ENCODE data around the gene DCD. TPM values are rescaled to one million over a fixed set of nuclear protein-coding genes. Genes with fewer than 3 reads are reported as not detected.

The DCD gene
- total RNA-seq, 1 experiment from 2014 or later = not detected

DNA sequence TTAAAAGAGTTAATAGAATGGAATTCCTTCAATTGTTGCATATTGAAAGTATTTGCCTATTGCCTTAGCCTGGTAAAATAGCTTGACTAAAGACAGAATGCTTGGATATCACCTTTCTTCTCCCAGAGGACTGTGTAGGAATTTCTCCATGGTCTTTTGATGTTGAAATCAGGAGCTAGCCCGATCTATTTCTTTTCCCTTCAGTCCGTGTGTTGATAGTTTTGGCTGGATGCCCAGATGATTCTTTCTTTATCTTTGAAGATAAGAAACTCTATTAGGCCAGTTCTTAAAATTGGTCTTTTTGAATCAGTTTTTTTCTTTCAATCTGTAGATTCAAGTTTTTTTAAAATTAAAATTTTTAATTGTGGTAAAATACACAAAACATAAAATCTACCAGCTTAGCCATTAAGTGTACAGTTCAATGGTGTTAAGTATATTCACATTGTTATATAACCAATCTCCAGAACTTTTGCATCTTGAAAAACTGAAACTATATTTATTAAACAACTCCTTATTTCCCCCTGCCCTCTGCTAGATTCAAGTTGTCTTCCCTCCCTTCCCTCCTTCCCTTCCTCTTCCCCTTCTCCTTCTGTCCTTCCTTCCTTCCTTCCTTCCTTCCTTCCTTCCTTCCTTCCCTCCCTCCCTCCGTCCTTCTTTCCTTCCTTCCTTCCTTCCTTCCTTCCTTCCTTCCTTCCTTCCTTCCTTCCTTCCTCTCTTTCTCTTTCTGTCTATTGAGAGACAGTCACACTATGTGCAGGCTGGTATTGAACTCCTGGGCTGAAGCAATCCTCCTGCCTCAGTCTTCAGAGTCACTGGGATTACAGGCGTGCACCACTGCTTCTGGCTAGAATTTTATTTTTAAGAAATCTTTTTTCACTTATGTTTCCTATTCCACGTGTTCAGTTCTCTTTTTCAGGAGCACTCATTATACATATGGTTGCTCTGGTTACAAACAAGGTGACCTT is 23.6 kb downstream of the DCD start:
- in situ Hi-C loops (cut with HindIII; ENCODE audit: low pct_unique_long_range_greater_than_20kb, low sequenced_read_pairs) = no loop called here
- no peak for DNase-seq (ENCODE audit: low read depth, low spot score)

DNA sequence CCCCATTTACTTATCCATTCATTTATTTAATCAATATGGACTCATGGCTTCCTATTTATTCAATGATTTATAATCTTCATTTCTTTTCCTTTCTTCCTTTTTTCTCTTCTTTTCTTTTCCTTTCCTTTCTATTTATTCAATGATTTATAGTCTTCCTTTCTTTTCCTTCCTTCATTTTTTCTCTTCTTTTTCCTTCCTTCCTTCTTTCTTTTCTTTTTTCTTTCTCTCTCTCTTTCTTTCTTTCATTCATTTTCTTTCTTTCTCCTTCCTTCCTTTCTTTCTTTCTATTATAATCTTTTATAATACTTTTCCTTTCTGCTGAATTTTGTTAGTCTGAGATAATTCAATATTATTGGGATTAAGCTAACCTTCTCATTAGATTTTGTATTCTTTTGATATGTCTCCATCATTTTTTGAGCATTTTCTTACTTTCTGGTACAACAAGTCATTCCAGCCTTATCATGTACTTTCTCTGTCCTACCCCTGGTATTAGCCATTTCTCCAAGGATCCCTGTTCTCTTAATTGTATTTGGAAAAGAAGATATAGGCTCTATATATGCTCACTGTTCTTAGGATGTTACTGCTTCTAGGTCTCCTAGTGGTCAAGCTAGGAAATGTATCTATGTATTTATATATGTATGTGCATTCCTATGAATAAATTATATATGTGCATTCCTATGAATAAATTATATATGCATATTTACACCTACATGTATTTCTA is 25.5 kb downstream of the DCD start:
- peak; percentile 55 for DNase-seq (ENCODE audit: low read depth, low spot score)
- in situ Hi-C loops (cut with HindIII; ENCODE audit: low pct_unique_long_range_greater_than_20kb, low sequenced_read_pairs) = no loop called here

GRCh38 chr12:54616933-54617680 is 31.1 kb downstream of the DCD start:
- in situ Hi-C loops (cut with HindIII; ENCODE audit: low pct_unique_long_range_greater_than_20kb, low sequenced_read_pairs) = no loop called here
- no peak for DNase-seq (ENCODE audit: low read depth, low spot score)

GRCh38 chr12:54612225-54612750 is 35.9 kb downstream of the DCD start:
- no peak for DNase-seq (ENCODE audit: low read depth, low spot score)
- in situ Hi-C loops (cut with HindIII; ENCODE audit: low pct_unique_long_range_greater_than_20kb, low sequenced_read_pairs) = no loop called here

DNA sequence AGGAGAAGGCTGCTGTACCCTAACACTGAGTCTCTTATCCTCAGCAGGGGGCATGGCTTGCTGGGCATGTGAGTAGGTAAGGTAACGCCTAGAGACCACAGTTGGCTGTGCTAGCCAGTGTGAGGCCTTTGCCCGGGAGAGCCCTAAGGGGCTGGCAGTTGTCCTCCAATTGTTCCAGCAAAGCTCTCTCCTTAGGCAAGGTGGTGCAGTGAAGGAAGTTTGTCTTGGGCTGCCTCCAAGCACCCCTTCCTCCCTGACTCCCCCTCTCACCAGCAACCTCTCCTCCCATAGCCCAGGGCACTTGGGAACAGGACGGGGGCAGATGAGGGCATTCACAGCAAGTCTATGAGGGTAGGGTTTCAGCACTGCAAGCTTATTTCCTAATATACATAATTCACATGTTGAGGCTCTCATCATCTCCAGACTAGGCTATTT is 36.4 kb downstream of the DCD start:
- in situ Hi-C loops (cut with HindIII; ENCODE audit: low pct_unique_long_range_greater_than_20kb, low sequenced_read_pairs) = no loop called here
- no peak for DNase-seq (ENCODE audit: low read depth, low spot score)

GRCh38 chr12:54608769-54609168 is 39.4 kb downstream of the DCD start:
- in situ Hi-C loops (cut with HindIII; ENCODE audit: low pct_unique_long_range_greater_than_20kb, low sequenced_read_pairs) = no loop called here
- DNase-seq (ENCODE audit: low read depth, low spot score) = no peak

DNA sequence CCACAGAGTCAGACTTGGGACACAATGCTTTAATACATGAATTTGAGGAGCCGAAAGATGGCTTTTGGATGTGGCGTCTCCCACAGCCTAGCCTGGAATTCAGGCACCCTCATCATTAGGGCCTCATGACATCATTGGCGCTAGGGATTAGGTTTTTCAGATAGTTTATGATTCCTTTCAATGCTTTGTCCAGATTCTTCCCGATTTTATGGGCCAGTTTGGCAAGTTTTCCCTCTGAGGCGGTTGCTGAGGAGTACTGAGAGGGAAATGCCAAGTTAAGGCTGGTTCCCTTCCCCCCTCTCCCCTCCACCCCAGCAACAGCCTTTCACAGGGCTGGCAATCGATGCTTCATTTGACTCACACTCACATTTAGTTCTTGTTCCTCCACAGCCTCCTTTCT is 40.0 kb downstream of the DCD start:
- in situ Hi-C loops (cut with HindIII; ENCODE audit: low pct_unique_long_range_greater_than_20kb, low sequenced_read_pairs) = no loop called here

DNA sequence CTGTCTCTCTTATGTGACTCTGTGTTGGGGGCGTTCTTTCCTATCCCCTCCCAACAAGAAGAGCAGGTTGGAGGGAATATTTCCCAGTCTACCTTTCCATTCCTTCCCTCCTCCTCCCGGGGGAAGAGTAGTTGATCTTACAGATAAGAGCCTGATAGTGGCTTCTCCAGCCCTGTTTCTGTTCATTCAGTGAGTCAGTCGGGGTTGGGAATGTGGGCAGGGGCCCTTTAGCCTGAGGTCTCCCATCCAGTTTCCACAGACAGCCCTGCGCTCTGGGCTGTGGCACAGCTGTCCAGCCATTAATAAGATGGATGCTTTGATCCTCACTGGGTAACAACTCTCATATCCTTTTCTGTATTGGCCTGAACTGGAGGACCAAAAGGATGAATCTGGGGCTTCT is 41.6 kb downstream of the DCD start:
- in situ Hi-C loops (cut with HindIII; ENCODE audit: low pct_unique_long_range_greater_than_20kb, low sequenced_read_pairs) = no loop called here
- no peak for DNase-seq (ENCODE audit: low read depth, low spot score)

More for the DNA sequence above, 40.0 kb downstream of the DCD start:
- no peak for DNase-seq (ENCODE audit: low read depth, low spot score)

- DNase-seq (ENCODE audit: low read depth, low spot score) = no peak
- in situ Hi-C loops (cut with HindIII; ENCODE audit: low pct_unique_long_range_greater_than_20kb, low sequenced_read_pairs) = no loop called here
Observed at GRCh38 chr12:54605138-54605970, 42.8 kb downstream of the DCD start.

DNA sequence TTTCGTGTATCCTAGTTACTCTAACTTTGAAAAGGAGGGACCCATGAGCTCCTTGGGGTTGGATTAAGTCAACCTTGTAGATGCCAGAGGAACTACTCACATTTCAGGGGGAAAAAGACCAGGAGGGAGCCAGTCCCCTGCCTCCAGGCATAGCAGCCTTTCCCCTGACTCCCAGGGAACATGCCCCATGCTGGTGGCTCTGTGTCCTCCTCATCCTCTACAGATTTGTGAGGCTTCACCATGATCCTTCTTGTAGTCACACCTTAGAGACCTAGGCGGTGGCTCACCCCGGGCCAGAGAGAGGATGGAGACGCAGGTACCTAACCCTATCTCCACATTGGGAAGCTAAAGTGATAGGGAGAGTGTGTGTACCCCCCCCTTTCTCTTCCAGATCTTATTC is 43.7 kb downstream of the DCD start:
- no peak for DNase-seq (ENCODE audit: low read depth, low spot score)
- in situ Hi-C loops (cut with HindIII; ENCODE audit: low pct_unique_long_range_greater_than_20kb, low sequenced_read_pairs) = no loop called here

DNA sequence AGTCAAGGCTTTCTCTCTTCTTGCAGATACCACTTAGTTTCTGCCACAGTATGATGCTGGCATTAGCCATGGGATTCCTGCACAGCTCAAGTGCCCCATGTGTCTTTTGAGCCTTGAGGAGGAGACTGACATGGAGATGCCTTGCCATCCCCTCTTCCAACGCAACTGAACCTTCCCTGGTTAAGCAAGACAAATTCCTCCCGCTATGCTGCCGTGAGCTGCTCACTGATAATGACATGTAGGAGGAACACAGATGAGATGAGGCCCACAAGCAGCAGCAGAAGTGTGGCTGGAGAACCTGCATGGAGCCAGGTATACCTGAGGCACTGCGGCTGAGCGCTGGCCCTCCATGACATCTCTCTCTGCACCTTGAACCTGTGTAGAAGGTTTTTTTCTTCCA is 44.3 kb downstream of the DCD start:
- in situ Hi-C loops (cut with HindIII; ENCODE audit: low pct_unique_long_range_greater_than_20kb, low sequenced_read_pairs) = no loop called here

GRCh38 chr12:54603173-54603814 is 44.9 kb downstream of the DCD start:
- peak; percentile 87 for DNase-seq (ENCODE audit: low read depth, low spot score)
- in situ Hi-C loops (cut with HindIII; ENCODE audit: low pct_unique_long_range_greater_than_20kb, low sequenced_read_pairs) = no loop called here

More for the DNA sequence above, 44.3 kb downstream of the DCD start:
- DNase-seq (ENCODE audit: low read depth, low spot score) = no peak

GRCh38 chr12:54602661-54603060 is 45.5 kb downstream of the DCD start:
- in situ Hi-C loops (cut with HindIII; ENCODE audit: low pct_unique_long_range_greater_than_20kb, low sequenced_read_pairs) = no loop called here
- peak; percentile 26 for DNase-seq (ENCODE audit: low read depth, low spot score)

DNA sequence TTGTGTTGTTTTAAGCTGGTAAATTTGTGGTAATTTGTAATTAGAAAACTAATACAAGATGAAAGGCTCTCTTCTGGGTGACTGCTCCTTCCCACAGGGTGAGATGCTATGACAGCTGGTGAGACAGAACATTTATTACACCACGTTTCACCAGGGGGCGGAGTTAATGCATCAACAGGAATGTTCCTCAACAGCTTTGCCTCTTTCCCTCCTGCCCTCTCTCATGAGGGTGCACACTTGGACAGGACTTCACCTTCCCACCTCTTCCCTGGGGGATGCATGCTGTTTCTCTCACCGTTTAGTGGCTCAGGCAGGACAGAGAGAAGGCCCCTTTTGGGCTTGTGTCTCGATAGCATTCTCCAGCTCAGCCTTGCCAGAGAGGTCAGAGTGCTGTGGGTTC is 46.3 kb downstream of the DCD start:
- in situ Hi-C loops (cut with HindIII; ENCODE audit: low pct_unique_long_range_greater_than_20kb, low sequenced_read_pairs) = no loop called here
- peak; percentile 41 for DNase-seq (ENCODE audit: low read depth, low spot score)

DNA sequence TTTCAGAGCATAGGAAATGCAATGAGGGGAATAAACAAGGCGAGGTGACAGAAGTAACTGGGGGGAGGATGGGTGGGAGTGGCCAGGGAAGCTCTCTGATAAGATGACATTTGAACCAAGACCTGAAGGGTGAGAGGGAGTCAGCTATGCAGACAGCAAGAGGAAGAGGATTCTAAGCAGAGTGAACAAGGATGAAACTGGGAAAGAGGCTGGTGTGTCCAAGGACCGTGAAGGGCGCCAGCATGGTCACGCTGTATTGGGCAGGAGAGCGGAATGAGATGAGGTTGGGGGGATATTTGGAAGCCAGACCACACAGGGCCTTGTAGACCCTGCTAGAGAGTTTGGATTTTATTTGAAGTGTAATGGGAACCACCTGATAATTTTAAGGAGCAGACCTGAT is 49.2 kb downstream of the DCD start:
- in situ Hi-C loops (cut with HindIII; ENCODE audit: low pct_unique_long_range_greater_than_20kb, low sequenced_read_pairs) = no loop called here
- no peak for DNase-seq (ENCODE audit: low read depth, low spot score)

- DNase-seq (ENCODE audit: low read depth, low spot score) = peak; percentile 82
- in situ Hi-C loops (cut with HindIII; ENCODE audit: low pct_unique_long_range_greater_than_20kb, low sequenced_read_pairs) = no loop called here
Observed at GRCh38 chr12:54596526-54596946, 51.6 kb downstream of the DCD start.

GRCh38 chr12:54595471-54595870 is 52.7 kb downstream of the DCD start:
- no peak for DNase-seq (ENCODE audit: low read depth, low spot score)
- in situ Hi-C loops (cut with HindIII; ENCODE audit: low pct_unique_long_range_greater_than_20kb, low sequenced_read_pairs) = no loop called here

Measured in SK-MEL-5 (cell line).